Sigmoid colon (tissue), 7 donors: ENCODE data around the gene ZFAND3. TPM values are rescaled to one million over a fixed set of nuclear protein-coding genes. Genes with fewer than 3 reads are reported as not detected.

Experiments used
- DNase-seq: peaks from one replicate; pipeline ENCODE4 v3.0.0-alpha.2; 2019
- H3K27ac ChIP-seq, 4 donors: fragments of 200-600 bp; sonication (generic); one replicate each; pipeline ENCODE4 v1.5.1; 2016 to 2019; ENCODE audit warnings: mild to moderate bottlenecking in 1 of 4
- H3K27me3 ChIP-seq, 3 donors: fragments of 200-600 bp; sonication (generic); one replicate each; pipeline ENCODE4 v1.5.1; 2019; ENCODE audit warnings: mild to moderate bottlenecking in 1 of 3
- H3K36me3 ChIP-seq, 4 donors: fragments of 200-600 bp; sonication (generic); one replicate each; pipeline ENCODE4 v1.5.1; 2016 to 2019
- H3K4me1 ChIP-seq, 4 donors: fragments of 200-600 bp; sonication (generic); one replicate each; pipeline ENCODE4 v1.5.1; 2017 to 2019
- H3K4me3 ChIP-seq, 4 donors: fragments of 200-600 bp; sonication (generic); one replicate each; pipeline ENCODE4 v1.5.1; 2017 to 2019; ENCODE audit warnings: mild to moderate bottlenecking in 2 of 4, moderate library complexity in 1 of 4
- H3K9me3 ChIP-seq, 4 donors: fragments of 200-600 bp in 3 of 4; sonication (generic) in 3 of 4; one replicate each; pipeline versions ENCODE4 v1.5.1 to v1.6.1; 2013 to 2019
- CTCF ChIP-seq, 4 experiments: fragments of 450-650 bp in 3 of 4; fragments of 200-600 bp in 1 of 4; IDR thresholded peaks; one replicate each; pipeline ENCODE4 v1.5.1; 2016 to 2019; ENCODE audit warnings: antibody characterized with exemption in 4 of 4, mild to moderate bottlenecking in 3 of 4, moderate library complexity in 2 of 4
- EP300 ChIP-seq, 4 donors: sonication (generic); formaldehyde crosslinking; IDR thresholded peaks; one replicate each; pipeline ENCODE4 v1.6.1; 2017; ENCODE audit warnings: antibody characterized with exemption in 4 of 4
- POLR2A ChIP-seq, 2 donors: fragments of 450-650 bp; IDR thresholded peaks; one replicate each; pipeline ENCODE4 v1.6.1; 2016; ENCODE audit warnings: antibody characterized with exemption in 2 of 2, mild to moderate bottlenecking in 2 of 2, moderate library complexity in 2 of 2
- POLR2AphosphoS5 ChIP-seq, 4 donors: sonication (generic); formaldehyde crosslinking; IDR thresholded peaks; one replicate each; pipeline ENCODE4 v1.6.1; 2017; ENCODE audit warnings: antibody characterized with exemption in 4 of 4
- WGBS, 2 donors: extraction: QIAGEN DNeasy Blood & Tissue Kit; methylation state at CpG; one replicate each; pipeline ENCODE4 v1.1.7; 2013; 5-methylcytosine and 5-hydroxymethylcytosine counted together
- intact Hi-C: fragments of 100-400 bp; cut with DNase I; formaldehyde crosslinking; loops from one replicate; pipeline ENCODE4 v1.15.1; 2023
- polyA plus RNA-seq, 3 donors: library from polyadenylated mRNA; stranded (reverse); fragments of 200-250 nt; gene quantifications; one replicate each; pipeline ENCODE4 v1.2.3, GENCODE V29; 2013
- total RNA-seq, 4 donors: library from RNA; depleted of rRNA; stranded (reverse); fragments of >200 nt; gene quantifications; one replicate each; pipeline ENCODE4 v1.1.0, GENCODE V29; 2016
- donor health status: healthy with polysubstance abuse.
- donor health status: Bipolar disorder and iron deficiency.
- donor health status: healthy.

Gene ZFAND3
- total and polyA plus RNA-seq, 7 donors = 32.4 to 54.8 (median 39.0) TPM

DNA sequence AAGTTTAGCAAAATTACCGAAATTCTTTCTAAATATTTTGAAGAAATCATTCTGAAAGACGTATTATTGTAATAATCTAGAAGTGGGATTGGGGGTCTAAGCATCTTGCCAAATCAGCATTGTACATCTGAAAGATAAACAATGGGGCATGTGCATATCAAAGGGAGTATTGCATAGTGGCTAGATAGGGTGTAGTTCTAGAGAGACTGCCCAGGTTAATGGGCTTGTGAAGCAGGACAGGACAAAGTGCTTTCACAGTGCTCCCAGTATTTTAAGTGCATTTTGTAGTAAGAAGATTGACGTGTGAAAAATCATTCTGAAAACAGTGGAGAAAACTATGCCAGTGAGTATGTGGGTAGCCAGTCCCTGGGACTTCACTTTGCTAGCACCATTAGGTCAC is 236.8 kb downstream of the ZFAND3 start:
- H3K36me3 ChIP-seq = peaks cover 0 to under 1% (median 0%) of the 10 kb centered on the region in 4 donors
- H3K4me3 ChIP-seq = no peak overlapping the region
- no peaks in the 10 kb centered on the region for H3K27me3 ChIP-seq
- no peaks in the 10 kb centered on the region for H3K9me3 ChIP-seq
- intact Hi-C loops = no loop called here
- TF ChIP-seq POLR2A (IDR thresholded peaks at IDR 0.05) = no peak
- no peak for TF ChIP-seq EP300 (IDR thresholded peaks at IDR 0.05)
- no peak for TF ChIP-seq CTCF (IDR thresholded peaks at IDR 0.05)
- no peak for TF ChIP-seq POLR2AphosphoS5 (IDR thresholded peaks at IDR 0.05)
- no peak for DNase-seq
- 92 to 93% methylated on average over 3 of the region's 3 CpGs for WGBS, 2 donors
- H3K4me1 ChIP-seq = peaks cover 0 to 33% (median 16%) of the 10 kb centered on the region in 4 donors
- H3K27ac ChIP-seq = no peak overlapping the region

- Histone ChIP-seq H3K4me3 (no peak overlapping the region), H3K27me3 (no peaks in the 10 kb centered on the region), H3K27ac (no peak overlapping the region), H3K9me3 (no peaks in the 10 kb centered on the region), H3K36me3 (peaks cover 0 to 16% (median 6%) of the 10 kb centered on the region in 4 donors), H3K4me1 (peaks cover 0 to 27% (median 16%) of the 10 kb centered on the region in 4 donors)
- DNase-seq = no peak
- no peak for TF ChIP-seq CTCF (IDR thresholded peaks at IDR 0.05)
- intact Hi-C loops = no loop called here
These were observed 238.5 kb downstream of the ZFAND3 start for GRCh38 chr6:38057994-38058393.

DNA sequence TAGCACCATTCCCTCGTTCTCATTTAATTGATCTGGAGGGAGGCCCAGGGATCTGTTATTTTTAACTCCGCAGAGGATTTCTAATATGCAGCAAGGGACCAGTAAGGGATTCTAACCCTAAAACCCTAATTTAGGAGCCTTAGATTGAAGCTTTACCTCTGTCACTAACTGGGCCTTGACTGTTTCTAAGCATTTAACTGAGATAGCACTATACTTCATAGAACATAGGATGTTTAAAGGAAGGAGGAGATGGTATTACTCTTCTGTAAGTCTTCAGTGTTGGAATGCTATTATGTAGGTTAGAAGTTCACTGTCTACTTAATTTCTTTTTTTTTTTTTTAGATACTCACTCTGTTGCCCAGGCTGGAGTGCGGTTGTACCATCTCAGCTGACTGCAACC is 242.5 kb downstream of the ZFAND3 start:
- no peak overlapping the region for H3K27ac ChIP-seq
- 94 to 95% methylated on average over 3 of the region's 3 CpGs for WGBS, 2 donors
- peaks cover 0 to 15% (median 9%) of the 10 kb centered on the region in 4 donors for H3K4me1 ChIP-seq
- H3K9me3 ChIP-seq = no peaks in the 10 kb centered on the region
- H3K36me3 ChIP-seq = peaks cover 0 to 28% (median 8%) of the 10 kb centered on the region in 4 donors
- no peak for DNase-seq
- TF ChIP-seq CTCF (IDR thresholded peaks at IDR 0.05) = no peak
- TF ChIP-seq POLR2A (IDR thresholded peaks at IDR 0.05) = no peak
- no peak for TF ChIP-seq EP300 (IDR thresholded peaks at IDR 0.05)
- no peak for TF ChIP-seq POLR2AphosphoS5 (IDR thresholded peaks at IDR 0.05)
- no peaks in the 10 kb centered on the region for H3K27me3 ChIP-seq
- H3K4me3 ChIP-seq = no peak overlapping the region
- intact Hi-C loops = no loop called here

- H3K4me1 ChIP-seq = peaks cover 0 to 28% (median 22%) of the 10 kb centered on the region in 4 donors
These were observed 244.4 kb downstream of the ZFAND3 start for GRCh38 chr6:38063973-38064372.

More at GRCh38 chr6:38063973-38064372, 244.4 kb downstream of the ZFAND3 start:
- intact Hi-C loops = no loop called here
- no peak for TF ChIP-seq CTCF (IDR thresholded peaks at IDR 0.05)
- no peak for TF ChIP-seq POLR2AphosphoS5 (IDR thresholded peaks at IDR 0.05)
- no peak for TF ChIP-seq EP300 (IDR thresholded peaks at IDR 0.05)
- TF ChIP-seq POLR2A (IDR thresholded peaks at IDR 0.05) = no peak
- H3K9me3 ChIP-seq = no peaks in the 10 kb centered on the region
- DNase-seq = no peak
- H3K4me3 ChIP-seq = no peak overlapping the region
- H3K27ac ChIP-seq = no peak overlapping the region
- WGBS, 2 donors = 98 to 99% methylated on average over 3 of the region's 3 CpGs
- no peaks in the 10 kb centered on the region for H3K27me3 ChIP-seq
- peaks cover 0 to 28% (median 8%) of the 10 kb centered on the region in 4 donors for H3K36me3 ChIP-seq
